H9 (cell line): ENCODE data around the gene SMIM13. TPM values are rescaled to one million over a fixed set of nuclear protein-coding genes. Genes with fewer than 3 reads are reported as not detected.
"Not testable (repeated sequence)": the region's sequence is repeated elsewhere in the genome, so short reads cannot be mapped to it uniquely, and the experiment has no call there.

Source experiments
- DNase-seq: peaks from one replicate; pipeline ENCODE4 v3.0.0-alpha.2; 2017
- H2AFZ ChIP-seq: one replicate; pipeline ENCODE4 v1.6.1; 2013; ENCODE audit warnings: mild to moderate bottlenecking, low read length, control low read depth, moderate library complexity
- H2AK5ac ChIP-seq: 2 replicates; pipeline ENCODE4 v1.6.1; 2013; ENCODE audit warnings: low read length, control low read depth, mixed read lengths; ENCODE audit not compliant: insufficient read length
- H2BK120ac ChIP-seq: one replicate; pipeline ENCODE4 v1.6.1; 2013; ENCODE audit warnings: low read depth, mild to moderate bottlenecking, low read length, control low read depth, inconsistent platforms; ENCODE audit not compliant: poor library complexity, severe bottlenecking
- H2BK12ac ChIP-seq: 2 replicates; pipeline ENCODE4 v1.6.1; 2013; ENCODE audit warnings: low read length, control low read depth, mixed read lengths, low read depth; ENCODE audit not compliant: insufficient read length
- H2BK15ac ChIP-seq: 2 replicates; pipeline ENCODE4 v1.6.1; 2013; ENCODE audit warnings: low read depth, low read length, control low read depth
- H2BK20ac ChIP-seq: one replicate; pipeline ENCODE4 v1.6.1; 2013; ENCODE audit warnings: low read depth, mild to moderate bottlenecking, low read length, control low read depth, inconsistent platforms; ENCODE audit not compliant: poor library complexity, severe bottlenecking
- H2BK5ac ChIP-seq: 2 replicates; pipeline ENCODE4 v1.6.1; 2013; ENCODE audit warnings: low read length, control low read depth, mixed read lengths; ENCODE audit not compliant: insufficient read length
- H3K14ac ChIP-seq: 2 replicates; pipeline ENCODE4 v1.6.1; 2013; ENCODE audit warnings: low read length, control low read depth; ENCODE audit not compliant: insufficient read depth
- H3K18ac ChIP-seq: 2 replicates; pipeline ENCODE4 v1.6.1; 2013; ENCODE audit warnings: low read depth, mild to moderate bottlenecking, mixed read lengths, low read length, control low read depth; ENCODE audit not compliant: insufficient read length
- H3K23ac ChIP-seq: 2 replicates; pipeline ENCODE4 v1.6.1; 2013; ENCODE audit warnings: low read length, control low read depth, mixed read lengths, low read depth; ENCODE audit not compliant: insufficient read length
- H3K23me2 ChIP-seq: 2 replicates; pipeline ENCODE4 v1.6.1; 2013; ENCODE audit warnings: low read depth, mild to moderate bottlenecking, mixed read lengths, low read length, control low read depth; ENCODE audit not compliant: insufficient read length, poor library complexity, severe bottlenecking
- H3K27ac ChIP-seq: 2 replicates; pipeline ENCODE4 v1.5.1; 2013; ENCODE audit warnings: low read length, control low read depth, mixed read lengths, low read depth; ENCODE audit not compliant: insufficient read length
- H3K27me3 ChIP-seq: 2 replicates; pipeline ENCODE4 v1.6.1; 2013; ENCODE audit warnings: low read length, control low read depth, inconsistent platforms; ENCODE audit not compliant: insufficient read depth
- H3K4ac ChIP-seq: 2 replicates; pipeline ENCODE4 v1.6.1; 2013; ENCODE audit warnings: low read depth, mild to moderate bottlenecking, control low read depth, inconsistent platforms, low read length, moderate library complexity
- H3K4me1 ChIP-seq: 2 replicates; pipeline ENCODE4 v1.6.1; 2013; ENCODE audit warnings: low read length, control low read depth, inconsistent platforms; ENCODE audit not compliant: insufficient read depth
- H3K4me2 ChIP-seq: 2 replicates; pipeline ENCODE4 v1.6.1; 2013; ENCODE audit warnings: low read length, control low read depth, mixed read lengths; ENCODE audit not compliant: insufficient read length, insufficient read depth
- H3K56ac ChIP-seq: 2 replicates; pipeline ENCODE4 v1.6.1; 2013; ENCODE audit warnings: low read depth, mild to moderate bottlenecking, mixed read lengths, low read length, control low read depth; ENCODE audit not compliant: insufficient read length
- H3K79me1 ChIP-seq: 2 replicates; pipeline ENCODE4 v1.6.1; 2013; ENCODE audit warnings: low read depth, mild to moderate bottlenecking, moderate library complexity, low read length, control low read depth, inconsistent platforms; ENCODE audit not compliant: insufficient read depth, poor library complexity, severe bottlenecking
- H3K79me2 ChIP-seq: 2 replicates; pipeline ENCODE4 v1.6.1; 2013; ENCODE audit warnings: low read length, control low read depth, inconsistent platforms; ENCODE audit not compliant: insufficient read depth
- H3K9ac ChIP-seq: 2 replicates; pipeline ENCODE4 v1.6.1; 2013; ENCODE audit warnings: low read length, control low read depth, mixed read lengths; ENCODE audit not compliant: insufficient read length; ENCODE audit errors: extremely low read depth
- H3K9me3 ChIP-seq: one replicate; pipeline ENCODE4 v1.6.1; 2013; ENCODE audit warnings: low read depth, low read length, inconsistent platforms; ENCODE audit not compliant: control insufficient read depth
- H3T11ph ChIP-seq: one replicate; pipeline ENCODE4 v1.6.1; 2013; ENCODE audit warnings: mild to moderate bottlenecking, low read length, control low read depth, inconsistent platforms
- H4K20me1 ChIP-seq: one replicate; pipeline ENCODE4 v1.6.1; 2013; ENCODE audit not compliant: control insufficient read depth, insufficient read length, insufficient read depth
- H4K5ac ChIP-seq: 2 replicates; pipeline ENCODE4 v1.6.1; 2013; ENCODE audit warnings: low read depth, mild to moderate bottlenecking, mixed read lengths, low read length, control low read depth; ENCODE audit not compliant: insufficient read length
- H4K8ac ChIP-seq: replicated peaks from 2 replicates; pipeline ENCODE4 v1.6.1; 2013; ENCODE audit warnings: low read length, control low read depth, mixed read lengths, low read depth; ENCODE audit not compliant: insufficient read length
- H4K91ac ChIP-seq: 2 replicates; pipeline ENCODE4 v1.6.1; 2013; ENCODE audit warnings: low read depth, mild to moderate bottlenecking, moderate library complexity, mixed read lengths, low read length, control low read depth; ENCODE audit not compliant: insufficient read length
- H3K27ac Mint-ChIP-seq, 3 experiments: 2 replicates in 2 of 3; 3 replicates in 1 of 3; pipeline ENCODE4 v1.8.0; 2020 to 2021; ENCODE audit warnings: mixed read lengths in 3 of 3, mild to moderate bottlenecking in 1 of 3, moderate library complexity in 1 of 3
- H3K27me3 Mint-ChIP-seq: 2 replicates; pipeline ENCODE4 v1.8.0; 2021; ENCODE audit warnings: low read depth, mild to moderate bottlenecking, moderate library complexity, mixed read lengths
- H3K36me3 Mint-ChIP-seq, 3 experiments: 2 replicates in 2 of 3; 3 replicates in 1 of 3; pipeline ENCODE4 v1.8.0; 2020 to 2021; ENCODE audit warnings: low read depth in 3 of 3, mixed read lengths in 3 of 3; ENCODE audit not compliant: insufficient read depth in 1 of 3
- H3K4me1 Mint-ChIP-seq, 2 experiments: 2 replicates each; pipeline ENCODE4 v1.8.0; 2020; ENCODE audit warnings: mixed read lengths in 2 of 2
- H3K4me3 Mint-ChIP-seq, 2 experiments: 2 replicates in 1 of 2; 3 replicates in 1 of 2; pipeline ENCODE4 v1.8.0; 2020 to 2021; ENCODE audit warnings: mild to moderate bottlenecking in 2 of 2, mixed read lengths in 2 of 2, moderate library complexity in 1 of 2
- H3K9me3 Mint-ChIP-seq, 2 experiments: 2 replicates in 1 of 2; 3 replicates in 1 of 2; pipeline ENCODE4 v1.8.0; 2020; ENCODE audit warnings: mild to moderate bottlenecking in 2 of 2, mixed read lengths in 2 of 2, moderate library complexity in 1 of 2
- CTCF ChIP-seq: fragments of 200-600 bp; sonication (generic); conservative IDR thresholded peaks from 3 replicates; pipeline ENCODE4 v1.8.0; 2021; ENCODE audit warnings: antibody characterized with exemption, mild to moderate bottlenecking
- WGBS: extraction: QIAGEN DNeasy Blood & Tissue Kit; methylation state at CpG from one replicate; pipeline ENCODE4 v1.1.7; 2013; ENCODE audit warnings: missing lambda C conversion rate, low lambda C conversion rate, mixed read lengths; ENCODE audit not compliant: insufficient read length; ENCODE audit errors: extremely low coverage; 5-methylcytosine and 5-hydroxymethylcytosine counted together
- total RNA-seq: library from RNA; stranded (reverse); gene quantifications from 2 replicates; pipeline ENCODE4 v1.2.1, GENCODE V29; 2021

Gene SMIM13
- total RNA-seq, 1 experiment from 2014 or later: 10.6 TPM

DNA sequence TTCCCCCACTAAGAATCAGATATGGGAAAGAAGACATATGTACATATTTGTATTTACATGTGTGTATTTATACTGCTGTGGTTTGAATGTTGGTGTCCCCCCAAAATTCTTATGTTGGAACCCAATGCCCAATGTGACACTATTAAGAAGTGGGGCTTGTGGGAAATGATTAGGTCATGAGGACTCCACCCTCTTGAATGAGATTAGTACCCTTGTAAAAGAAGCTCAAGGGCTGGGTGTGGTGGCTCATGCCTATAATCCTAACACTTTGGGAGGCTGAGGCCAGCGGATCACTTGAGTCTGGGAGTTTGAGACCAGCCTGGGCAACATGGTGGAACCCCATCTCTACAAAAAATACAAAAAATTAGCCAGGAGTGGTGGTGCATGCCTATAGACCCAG, 3.9 kb upstream of the SMIM13 start:
- H3K4me3 Mint-ChIP-seq: no peak overlapping the region

GRCh38 chr6:11091141-11091540, 2.5 kb upstream of the SMIM13 start:
- not testable (repeated sequence) for H4K91ac ChIP-seq, H2BK5ac ChIP-seq, H4K20me1 ChIP-seq, H3K18ac ChIP-seq, H3K9me3 ChIP-seq, H3K4me3 Mint-ChIP-seq, H3K27ac ChIP-seq, H3K4me1 ChIP-seq, H3K79me2 ChIP-seq, H3K4me2 ChIP-seq, H3K27me3 Mint-ChIP-seq, H3K9ac ChIP-seq, H3K36me3 Mint-ChIP-seq, H3K9me3 Mint-ChIP-seq, H3K14ac ChIP-seq, H2BK15ac ChIP-seq, H3K79me1 ChIP-seq, H3K23me2 ChIP-seq, H2AK5ac ChIP-seq, H2BK12ac ChIP-seq, H2BK20ac ChIP-seq, H2BK120ac ChIP-seq, H3K56ac ChIP-seq, H3K27ac Mint-ChIP-seq, H3K27me3 ChIP-seq, H4K5ac ChIP-seq, H2AFZ ChIP-seq, DNase-seq, H3K4ac ChIP-seq, H3K23ac ChIP-seq, H4K8ac ChIP-seq, H3T11ph ChIP-seq
- WGBS: no CpG with 5 or more reads among the region's 5 CpGs
- H3K4me1 Mint-ChIP-seq: peaks cover 19 to 20% of the 10 kb centered on the region in 2 experiments

More for the DNA sequence above, 3.9 kb upstream of the SMIM13 start:
- Histone ChIP-seq H2AFZ (no peak overlapping the region), H2AK5ac (no peak overlapping the region), H3K9me3 (no peaks in the 10 kb centered on the region), H4K20me1 (no peaks in the 10 kb centered on the region), H3K23ac (no peak overlapping the region), H3K9ac (no peak overlapping the region), H4K91ac (no peak overlapping the region), H3K56ac (no peak overlapping the region), H2BK12ac (no peak overlapping the region), H3K18ac (no peak overlapping the region), H3K4me1 (no peaks in the 10 kb centered on the region), H3K23me2 (peaks cover 8% of the 10 kb centered on the region), H2BK15ac (no peak overlapping the region), H2BK120ac (no peak overlapping the region), H3T11ph (no peak overlapping the region), H3K4me2 (no peak overlapping the region), H3K27ac (no peak overlapping the region), H3K79me1 (no peaks in the 10 kb centered on the region), H2BK20ac (no peak overlapping the region), H4K5ac (no peak overlapping the region), H3K4ac (no peak overlapping the region), H3K79me2 (peaks cover 2% of the 10 kb centered on the region; the same call in 1 of the 2 replicates), H3K27me3 (no peaks in the 10 kb centered on the region), H3K14ac (no peak overlapping the region), H2BK5ac (no peak overlapping the region), H4K8ac (no peak overlapping the region)
- no peak for TF ChIP-seq CTCF
- Mint-ChIP-seq H3K27ac (no peak overlapping the region), H3K36me3 (no peaks in the 10 kb centered on the region), H3K4me1 (peaks cover 7 to 8% of the 10 kb centered on the region in 2 experiments), H3K9me3 (no peaks in the 10 kb centered on the region), H3K27me3 (no peaks in the 10 kb centered on the region)
- no CpG with 5 or more reads among the region's 1 CpG for WGBS
- no peak for DNase-seq
